T47D (cell line): ENCODE results near the gene TMEM35A.

Experiments
- DNase-seq, 2 experiments: peaks; one replicate each; pipeline versions ENCODE4 v3.0.0 to v3.0.0-alpha.2; 2011 to 2012; ENCODE audit warnings: low read depth in 1 of 2, low spot score in 1 of 2
- JUND ChIP-seq: IDR thresholded peaks from 2 replicates; pipeline ENCODE4 v1.6.1; 2012; ENCODE audit warnings: low read depth
- in situ Hi-C: cut with HindIII; loops from 2 replicates; pipeline ENCODE4 v1.10.0; 2016; ENCODE audit warnings: low sequenced_read_pairs, low pct_unique_long_range_greater_than_20kb

TMEM35A gene

GRCh38 chrX:101080326-101081124 lies 1.8 kb downstream of the TMEM35A start:
- TF ChIP-seq JUND: no peak
- in situ Hi-C loops: no loop called here
- DNase-seq: no peak

- no peak for DNase-seq
- no peak for TF ChIP-seq JUND
- in situ Hi-C loops: no loop called here
These were observed 2.6 kb downstream of the TMEM35A start for GRCh38 chrX:101081231-101081630.

GRCh38 chrX:101091817-101092216 lies 13.1 kb downstream of the TMEM35A start:
- no peak for TF ChIP-seq JUND
- no peak for DNase-seq
- in situ Hi-C loops: no loop called here

GRCh38 chrX:101097546-101098453 lies 19.1 kb downstream of the TMEM35A start, which contains the start of gene CENPI:
CENPI (plus strand) TSS chrX:101098204; CDS start chrX:101101071, 2,867 bp downstream.
- DNase-seq: peak; percentile 62 to 92
- in situ Hi-C loops: no loop called here

GRCh38 chrX:101108284-101108683 lies 29.6 kb downstream of the TMEM35A start:
- in situ Hi-C loops: no loop called here
- no peak for DNase-seq
- no peak for TF ChIP-seq JUND

More at GRCh38 chrX:101097546-101098453, 19.1 kb downstream of the TMEM35A start, which contains the start of gene CENPI:
- TF ChIP-seq JUND: no peak

- in situ Hi-C loops: no loop called here
- TF ChIP-seq JUND: no peak
- DNase-seq: no peak
These were observed 39.0 kb downstream of the TMEM35A start for GRCh38 chrX:101117701-101118100.

- in situ Hi-C loops: no loop called here
- DNase-seq: no peak
- TF ChIP-seq JUND: no peak
These were observed 57.6 kb downstream of the TMEM35A start for GRCh38 chrX:101136235-101136634.
